Neural progenitor cell (in vitro differentiated cells): ENCODE measurements around the gene ADRB2. TPM values are rescaled to one million over a fixed set of nuclear protein-coding genes. Genes with fewer than 3 reads are reported as not detected.

Source experiments
- DNase-seq: peaks from one replicate; pipeline ENCODE4 v3.0.0-alpha.2; 2016; ENCODE audit warnings: low spot score
- H2AFZ ChIP-seq: fragments of 200-600 bp; sonication (generic); replicated peaks from 2 replicates; pipeline ENCODE4 v1.6.1; 2016; ENCODE audit warnings: antibody characterized with exemption
- H3F3A ChIP-seq: fragments of 200-600 bp; sonication (generic); 2 replicates; pipeline ENCODE4 v1.6.1; 2016; ENCODE audit warnings: antibody characterized with exemption, low read depth
- H3K27ac ChIP-seq: fragments of 200-600 bp; sonication (generic); 2 replicates; pipeline ENCODE4 v1.5.1; 2016; ENCODE audit warnings: mild to moderate bottlenecking
- H3K27me3 ChIP-seq: fragments of 200-600 bp; sonication (generic); 2 replicates; pipeline ENCODE4 v1.6.1; 2016; ENCODE audit warnings: mild to moderate bottlenecking, moderate library complexity
- H3K36me3 ChIP-seq: fragments of 200-600 bp; sonication (generic); 2 replicates; pipeline ENCODE4 v1.5.1; 2016
- H3K4me1 ChIP-seq: fragments of 200-600 bp; sonication (generic); 2 replicates; pipeline ENCODE4 v1.6.1; 2016; ENCODE audit warnings: mixed run types
- H3K4me2 ChIP-seq: fragments of 200-600 bp; sonication (generic); 2 replicates; pipeline ENCODE4 v1.6.1; 2016
- H3K4me3 ChIP-seq: fragments of 200-600 bp; sonication (generic); 2 replicates; pipeline ENCODE4 v1.5.1; 2016
- H3K79me2 ChIP-seq: fragments of 200-600 bp; sonication (generic); 2 replicates; pipeline ENCODE4 v1.6.1; 2016; ENCODE audit warnings: low read depth
- H3K9ac ChIP-seq: fragments of 200-600 bp; sonication (generic); 2 replicates; pipeline ENCODE4 v1.6.1; 2016
- H3K9me3 ChIP-seq: fragments of 200-600 bp; sonication (generic); 2 replicates; pipeline ENCODE4 v1.5.1; 2016; ENCODE audit warnings: low read depth
- H4K20me1 ChIP-seq: fragments of 200-600 bp; sonication (generic); 2 replicates; pipeline ENCODE4 v1.6.1; 2016; ENCODE audit warnings: low read depth
- H3K27ac Mint-ChIP-seq: 3 replicates; pipeline ENCODE4 v1.8.0; 2021; ENCODE audit warnings: mixed read lengths
- H3K27me3 Mint-ChIP-seq: 2 replicates; pipeline ENCODE4 v1.8.0; 2022; ENCODE audit warnings: low read depth, mild to moderate bottlenecking, inconsistent platforms, moderate library complexity, mixed read lengths; ENCODE audit not compliant: insufficient read depth
- H3K36me3 Mint-ChIP-seq: 3 replicates; pipeline ENCODE4 v1.8.0; 2021; ENCODE audit warnings: mixed read lengths
- H3K4me1 Mint-ChIP-seq: 3 replicates; pipeline ENCODE4 v1.8.0; 2021; ENCODE audit warnings: mixed read lengths
- H3K4me3 Mint-ChIP-seq: 3 replicates; pipeline ENCODE4 v1.8.0; 2021; ENCODE audit warnings: mild to moderate bottlenecking, moderate library complexity, mixed read lengths
- H3K9me3 Mint-ChIP-seq: 3 replicates; pipeline ENCODE4 v1.8.0; 2020; ENCODE audit warnings: mixed read lengths
- EZH2 ChIP-seq: fragments of 200-600 bp; sonication (generic); IDR thresholded peaks from 2 replicates; pipeline ENCODE4 v1.6.1; 2017; ENCODE audit warnings: antibody characterized with exemption, mild to moderate bottlenecking, moderate library complexity
- EZH2phosphoT487 ChIP-seq: fragments of 200-600 bp; sonication (generic); IDR thresholded peaks from 2 replicates; pipeline ENCODE4 v1.6.1; 2017; ENCODE audit warnings: antibody characterized with exemption
- total RNA-seq: library from RNA; depleted of rRNA; stranded (reverse); fragments of >200 nt; gene quantifications from 2 replicates; pipeline ENCODE4 v1.2.3, GENCODE V29; 2015; ENCODE audit warnings: low replicate concordance
- TF ChIP-seq, protein P1 (sequence below): fragments of 200-600 bp; sonication (generic); IDR thresholded peaks from 2 replicates; pipeline ENCODE4 v1.5.1; 2017; ENCODE audit warnings: antibody characterized with exemption, mild to moderate bottlenecking

The ADRB2 gene
- total RNA-seq, 1 donor from 2014 or later, result 0.32 TPM

DNA sequence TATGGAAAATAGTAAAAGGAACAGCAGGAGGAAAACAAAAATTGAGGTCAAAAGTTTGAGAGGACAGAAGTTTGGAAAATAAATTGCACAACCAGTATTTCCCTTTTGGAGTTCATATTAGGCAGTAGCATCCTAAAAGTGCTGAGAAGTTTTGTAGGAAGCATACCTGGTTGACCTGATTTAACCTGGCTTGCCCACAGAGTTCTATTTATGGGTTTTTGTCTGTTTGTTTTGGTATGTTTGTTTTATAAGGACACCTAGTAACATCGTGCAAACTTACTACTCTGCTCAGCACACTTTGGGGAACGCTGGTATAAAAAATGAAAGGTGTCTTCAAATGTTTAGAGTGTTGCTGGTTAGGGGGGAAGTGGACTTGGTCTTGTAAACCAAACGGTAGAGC lies 15.1 kb downstream of the ADRB2 start:
- H3K9me3 ChIP-seq, result no peaks in the 10 kb centered on the region
- TF ChIP-seq, protein P1, sequence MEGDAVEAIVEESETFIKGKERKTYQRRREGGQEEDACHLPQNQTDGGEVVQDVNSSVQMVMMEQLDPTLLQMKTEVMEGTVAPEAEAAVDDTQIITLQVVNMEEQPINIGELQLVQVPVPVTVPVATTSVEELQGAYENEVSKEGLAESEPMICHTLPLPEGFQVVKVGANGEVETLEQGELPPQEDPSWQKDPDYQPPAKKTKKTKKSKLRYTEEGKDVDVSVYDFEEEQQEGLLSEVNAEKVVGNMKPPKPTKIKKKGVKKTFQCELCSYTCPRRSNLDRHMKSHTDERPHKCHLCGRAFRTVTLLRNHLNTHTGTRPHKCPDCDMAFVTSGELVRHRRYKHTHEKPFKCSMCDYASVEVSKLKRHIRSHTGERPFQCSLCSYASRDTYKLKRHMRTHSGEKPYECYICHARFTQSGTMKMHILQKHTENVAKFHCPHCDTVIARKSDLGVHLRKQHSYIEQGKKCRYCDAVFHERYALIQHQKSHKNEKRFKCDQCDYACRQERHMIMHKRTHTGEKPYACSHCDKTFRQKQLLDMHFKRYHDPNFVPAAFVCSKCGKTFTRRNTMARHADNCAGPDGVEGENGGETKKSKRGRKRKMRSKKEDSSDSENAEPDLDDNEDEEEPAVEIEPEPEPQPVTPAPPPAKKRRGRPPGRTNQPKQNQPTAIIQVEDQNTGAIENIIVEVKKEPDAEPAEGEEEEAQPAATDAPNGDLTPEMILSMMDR, result no peak
- TF ChIP-seq EZH2 (no peak), EZH2phosphoT487 (no peak)
- Mint-ChIP-seq H3K36me3 (no peaks in the 10 kb centered on the region), H3K4me1 (peaks cover 17% of the 10 kb centered on the region), H3K27me3 (peaks cover 5% of the 10 kb centered on the region), H3K4me3 (no peak overlapping the region), H3K9me3 (no peaks in the 10 kb centered on the region), H3K27ac (no peak overlapping the region)
- no peaks in the 10 kb centered on the region for H3K36me3 ChIP-seq
- H3K79me2 ChIP-seq, result no peaks in the 10 kb centered on the region
- no peak overlapping the region for H3K4me3 ChIP-seq
- no peaks in the 10 kb centered on the region for H3K27me3 ChIP-seq
- H4K20me1 ChIP-seq, result no peaks in the 10 kb centered on the region
- H3K27ac ChIP-seq, result no peak overlapping the region
- H3K4me2 ChIP-seq, result no peak overlapping the region
- peaks cover 2% of the 10 kb centered on the region for H3F3A ChIP-seq
- DNase-seq, result no peak
- H2AFZ ChIP-seq, result no peak overlapping the region
- peaks cover 7% of the 10 kb centered on the region for H3K4me1 ChIP-seq
- no peak overlapping the region for H3K9ac ChIP-seq

GRCh38 chr5:148842161-148842560 lies 15.8 kb downstream of the ADRB2 start:
- Mint-ChIP-seq H3K9me3 (no peaks in the 10 kb centered on the region), H3K27me3 (peaks cover 5% of the 10 kb centered on the region), H3K4me1 (peaks cover 17% of the 10 kb centered on the region), H3K36me3 (no peaks in the 10 kb centered on the region), H3K4me3 (no peak overlapping the region), H3K27ac (no peak overlapping the region)
- no peaks in the 10 kb centered on the region for H3K9me3 ChIP-seq
- no peaks in the 10 kb centered on the region for H4K20me1 ChIP-seq
- no peak overlapping the region for H3K4me2 ChIP-seq
- no peak overlapping the region for H3K4me3 ChIP-seq
- DNase-seq, result no peak
- H3K9ac ChIP-seq, result no peak overlapping the region
- no peak overlapping the region for H3K27ac ChIP-seq
- no peaks in the 10 kb centered on the region for H3K27me3 ChIP-seq
- no peaks in the 10 kb centered on the region for H3K36me3 ChIP-seq
- H3K4me1 ChIP-seq, result peaks cover 7% of the 10 kb centered on the region
- no peak overlapping the region for H2AFZ ChIP-seq
- TF ChIP-seq EZH2, result no peak
- no peaks in the 10 kb centered on the region for H3K79me2 ChIP-seq
- peaks cover 2% of the 10 kb centered on the region for H3F3A ChIP-seq

GRCh38 chr5:148843510-148844318 lies 17.3 kb downstream of the ADRB2 start:
- Histone ChIP-seq H3K27me3 (no peaks in the 10 kb centered on the region), H3K4me1 (peaks cover 7% of the 10 kb centered on the region), H3K4me2 (no peak overlapping the region), H2AFZ (no peak overlapping the region), H3F3A (peaks cover 2% of the 10 kb centered on the region), H3K4me3 (no peak overlapping the region), H3K9ac (no peak overlapping the region), H3K27ac (no peak overlapping the region), H4K20me1 (no peaks in the 10 kb centered on the region), H3K79me2 (no peaks in the 10 kb centered on the region), H3K36me3 (no peaks in the 10 kb centered on the region), H3K9me3 (no peaks in the 10 kb centered on the region)
- no peaks in the 10 kb centered on the region for H3K9me3 Mint-ChIP-seq
- H3K4me1 Mint-ChIP-seq, result peaks cover 14% of the 10 kb centered on the region
- H3K4me3 Mint-ChIP-seq, result no peak overlapping the region
- H3K36me3 Mint-ChIP-seq, result no peaks in the 10 kb centered on the region
- H3K27ac Mint-ChIP-seq, result peak overlapping the region; percentile 4
- H3K27me3 Mint-ChIP-seq, result peaks cover 2% of the 10 kb centered on the region
- no peak for DNase-seq
- TF ChIP-seq EZH2phosphoT487, result no peak
- TF ChIP-seq, protein P1, result no peak
- TF ChIP-seq EZH2, result no peak
